GM19099 (cell line): Measurements from ENCODE around the gene MAML3.

Experiments
- POLR2A ChIP-seq: IDR thresholded peaks from 3 replicates; pipeline ENCODE4 v1.6.1; 2011; ENCODE audit warnings: low read depth; ENCODE audit not compliant: insufficient read length; ENCODE audit errors: extremely low read depth

Gene MAML3

DNA sequence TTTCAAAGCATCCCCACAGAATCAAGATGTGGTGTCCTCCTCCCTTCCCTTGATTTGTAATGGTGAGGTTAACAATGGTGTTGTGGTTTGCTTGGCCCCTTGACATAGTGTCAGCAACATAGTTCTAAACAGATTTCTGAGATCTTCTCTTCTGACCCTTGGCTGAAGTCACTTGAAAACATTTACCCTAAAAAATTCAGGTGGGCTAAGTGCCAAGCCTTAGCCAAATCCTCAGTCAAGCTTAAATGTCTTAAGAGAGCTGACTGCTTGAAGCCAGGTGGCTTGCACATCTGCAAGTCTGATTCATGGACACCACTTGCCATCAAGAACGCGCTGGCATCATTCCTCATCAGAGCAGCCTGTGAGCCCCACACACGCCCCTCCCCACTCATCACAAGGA is 315.2 kb downstream of the MAML3 start:
- no peak for TF ChIP-seq POLR2A

DNA sequence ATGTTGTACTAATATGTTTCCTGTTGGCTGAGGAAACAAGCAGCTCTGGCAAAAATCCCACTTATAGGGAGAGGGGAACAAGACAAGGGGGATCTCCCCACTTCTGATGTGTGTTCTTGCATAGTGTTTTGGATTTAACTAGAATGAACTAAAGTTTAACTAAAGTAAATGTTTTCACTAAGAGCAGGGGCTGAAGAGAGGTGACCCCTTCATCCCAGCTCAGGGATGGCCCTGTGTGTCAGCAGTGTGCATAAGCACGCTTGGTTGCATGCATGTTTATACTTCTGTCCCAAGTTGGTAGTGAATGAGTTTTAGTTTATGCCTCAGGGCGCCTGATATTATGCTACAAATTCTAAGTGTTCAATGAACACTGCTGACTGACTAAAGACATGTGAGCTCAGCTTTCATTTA is 319.0 kb downstream of the MAML3 start:
- no peak for TF ChIP-seq POLR2A

DNA sequence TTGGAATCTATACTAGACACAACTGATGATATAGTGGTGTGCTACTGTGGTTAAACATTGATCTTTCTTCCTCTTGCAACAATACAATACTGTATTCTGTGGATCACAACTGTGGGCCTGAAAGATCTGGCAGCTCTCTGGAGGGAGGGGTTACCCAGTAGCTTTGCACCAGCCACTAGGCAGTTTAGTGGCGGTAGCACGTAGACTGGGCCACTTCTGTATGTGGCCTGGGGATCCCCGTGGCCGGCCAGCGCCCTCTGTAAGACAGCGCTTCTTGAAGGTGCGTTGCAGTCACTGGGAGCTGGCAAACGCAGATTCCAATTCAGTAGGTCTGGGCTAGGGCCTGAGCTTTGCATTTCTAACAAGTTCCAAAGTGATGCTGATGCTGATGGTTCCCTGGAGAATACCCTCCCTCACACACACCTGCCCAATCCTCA is 319.7 kb downstream of the MAML3 start:
- no peak for TF ChIP-seq POLR2A

DNA sequence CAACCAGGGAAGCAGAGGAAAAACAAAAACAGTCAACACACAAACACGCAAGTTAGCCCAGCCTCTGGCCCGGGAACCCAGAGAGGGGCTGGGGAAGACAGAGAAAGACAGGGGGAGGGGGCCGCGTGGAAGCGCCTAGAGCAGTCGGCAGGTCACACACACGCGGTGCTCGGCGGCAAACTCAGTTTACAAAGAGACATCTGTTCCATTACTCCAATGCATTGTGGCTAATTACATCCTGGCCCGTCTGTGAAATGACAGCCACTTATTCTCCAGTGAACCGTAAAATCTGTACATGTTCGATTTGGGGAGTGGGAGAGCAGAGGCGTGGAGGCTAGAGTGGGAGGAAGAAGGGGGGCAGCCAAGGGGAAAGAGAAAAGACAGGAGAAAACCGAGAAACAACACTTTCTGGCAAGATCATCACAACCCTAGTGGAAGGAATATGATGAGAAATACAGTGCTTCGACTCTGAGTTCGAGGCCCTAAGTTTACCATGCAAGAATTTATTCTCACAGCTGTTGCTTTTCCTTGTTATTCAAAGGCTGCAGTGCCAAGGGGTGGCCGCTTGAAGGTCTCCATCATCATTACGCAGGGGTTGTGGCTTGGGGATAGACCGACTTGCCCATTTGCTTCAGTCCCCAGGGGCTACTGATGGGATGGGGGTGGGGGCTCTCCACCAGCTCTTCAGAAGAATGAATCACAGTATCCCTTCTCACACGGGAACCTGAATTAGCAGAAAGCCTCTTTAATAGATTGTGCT is 320.7 kb downstream of the MAML3 start:
- no peak for TF ChIP-seq POLR2A

DNA sequence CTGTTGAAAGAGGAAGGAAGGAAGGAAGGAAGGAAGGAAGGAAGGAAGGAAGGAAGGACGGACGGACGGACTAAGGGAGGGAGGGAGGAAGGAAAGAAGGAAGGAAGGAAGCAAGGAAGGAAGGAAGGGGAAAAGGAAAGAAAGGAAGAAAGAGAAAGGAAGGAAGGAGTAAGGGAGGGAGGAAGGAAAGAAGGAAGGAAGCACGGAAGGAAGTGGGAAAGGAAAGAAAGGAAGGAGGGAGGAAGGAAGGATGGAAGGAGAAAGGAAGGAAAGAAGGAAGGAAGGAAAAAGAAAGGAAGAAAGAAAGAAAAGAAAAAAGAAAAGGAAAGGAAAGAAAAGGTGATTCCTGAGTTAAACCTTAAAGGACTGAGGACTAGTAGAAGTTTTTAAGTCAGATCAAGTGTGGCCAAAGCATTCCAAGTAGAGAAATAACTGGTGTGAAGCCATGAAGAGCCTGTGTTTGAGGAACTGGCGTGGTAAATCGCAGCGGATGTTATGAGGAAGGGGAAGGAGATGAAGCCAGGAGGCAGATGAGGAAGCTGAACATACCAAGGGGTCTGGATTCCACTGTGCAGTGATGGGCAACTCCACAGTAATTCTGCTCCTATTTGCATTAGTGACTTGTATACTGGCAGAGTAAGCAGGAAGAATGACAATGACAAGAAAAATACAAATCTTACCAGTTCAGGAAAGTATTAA is 324.9 kb downstream of the MAML3 start:
- TF ChIP-seq POLR2A, result no peak

DNA sequence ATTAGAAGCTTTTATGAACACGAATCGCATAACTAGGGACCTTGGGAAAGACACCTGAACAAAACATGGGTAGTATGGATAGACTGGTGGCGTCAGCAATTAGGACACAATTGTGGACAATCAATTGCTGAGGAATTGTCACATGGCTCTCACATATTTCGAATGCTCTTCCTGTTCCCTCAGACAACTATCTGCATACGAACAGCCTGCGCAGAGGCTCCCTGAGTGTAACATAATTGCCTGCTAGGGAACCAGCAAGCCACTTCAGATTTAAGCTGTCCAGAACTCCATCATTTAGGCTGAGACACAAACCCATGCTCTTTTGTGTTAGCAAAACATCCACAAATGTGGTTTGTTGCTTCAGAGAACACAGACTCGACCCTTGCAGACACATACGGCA is 327.6 kb downstream of the MAML3 start:
- no peak for TF ChIP-seq POLR2A

DNA sequence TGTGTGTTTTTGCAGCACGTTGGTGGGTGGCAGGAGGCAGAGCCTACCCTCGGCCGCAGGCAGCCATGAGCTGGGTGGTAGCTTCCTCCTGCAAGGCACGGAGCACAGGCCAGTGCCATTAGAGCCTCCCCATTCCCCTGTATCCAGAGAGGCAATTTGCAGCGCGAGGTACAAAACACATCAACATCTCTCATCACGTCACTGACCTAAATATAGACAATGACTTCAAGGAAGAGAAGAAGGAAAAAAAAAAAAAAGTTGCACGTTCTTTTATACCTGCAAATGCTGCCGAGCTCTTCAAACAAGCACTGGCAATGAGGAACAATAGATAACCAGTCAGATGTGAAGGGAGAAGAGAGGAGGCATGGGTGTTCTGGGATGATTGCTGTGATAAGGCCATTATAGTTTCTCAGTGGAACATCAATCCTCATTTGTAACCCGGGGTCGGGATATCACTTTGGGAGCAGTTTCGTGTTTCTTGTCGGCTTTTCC is 328.4 kb downstream of the MAML3 start:
- TF ChIP-seq POLR2A, result no peak

DNA sequence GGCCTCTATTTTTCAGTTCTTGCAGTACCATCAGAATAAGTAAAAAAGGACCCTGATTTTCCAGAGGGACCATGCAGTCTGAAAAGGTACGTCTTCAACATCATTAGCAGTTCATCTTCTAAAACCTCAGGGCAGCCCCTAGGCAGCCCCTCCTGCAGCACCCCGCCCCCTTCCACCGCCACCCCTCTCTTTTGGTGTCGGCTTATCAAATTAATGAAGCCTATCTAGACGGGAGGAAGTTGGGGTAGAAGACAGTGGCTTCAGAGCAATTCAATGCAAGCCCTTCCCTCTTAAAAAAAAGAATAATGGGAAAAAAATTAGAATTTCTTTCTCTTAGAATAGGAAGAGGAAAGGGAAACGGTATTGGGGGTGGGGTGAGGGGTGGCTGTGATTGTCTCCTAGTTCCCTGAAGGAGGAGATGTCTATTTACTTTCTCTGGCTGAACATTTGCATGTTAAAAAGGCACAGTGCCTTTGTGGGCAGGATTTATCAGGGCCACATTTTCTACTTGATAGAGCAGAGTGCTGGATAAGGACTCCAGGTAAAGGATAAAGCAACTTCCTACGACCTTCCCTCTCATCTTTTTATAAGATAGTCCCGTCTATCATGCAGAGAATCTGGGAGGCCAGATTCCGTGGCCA is 329.0 kb downstream of the MAML3 start:
- TF ChIP-seq POLR2A, result no peak

DNA sequence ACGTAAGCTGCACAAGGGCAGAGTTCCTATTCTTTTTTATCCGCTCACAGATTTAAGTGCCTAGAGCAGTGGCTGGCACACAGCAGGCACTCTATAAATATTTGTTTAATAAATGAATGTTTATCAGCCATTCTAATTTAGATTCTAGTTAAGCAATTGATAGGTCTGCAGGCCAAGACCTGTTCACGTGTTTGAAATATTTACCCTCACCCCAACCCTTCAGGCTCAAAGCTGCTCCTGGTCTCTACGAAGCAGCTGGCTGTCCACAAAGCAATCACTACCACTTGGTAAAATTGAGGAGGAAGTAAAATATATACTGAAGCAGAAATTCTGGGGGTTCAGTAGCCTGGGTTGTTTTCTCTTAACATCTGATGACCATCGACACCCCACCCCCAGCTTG is 330.2 kb downstream of the MAML3 start:
- no peak for TF ChIP-seq POLR2A

DNA sequence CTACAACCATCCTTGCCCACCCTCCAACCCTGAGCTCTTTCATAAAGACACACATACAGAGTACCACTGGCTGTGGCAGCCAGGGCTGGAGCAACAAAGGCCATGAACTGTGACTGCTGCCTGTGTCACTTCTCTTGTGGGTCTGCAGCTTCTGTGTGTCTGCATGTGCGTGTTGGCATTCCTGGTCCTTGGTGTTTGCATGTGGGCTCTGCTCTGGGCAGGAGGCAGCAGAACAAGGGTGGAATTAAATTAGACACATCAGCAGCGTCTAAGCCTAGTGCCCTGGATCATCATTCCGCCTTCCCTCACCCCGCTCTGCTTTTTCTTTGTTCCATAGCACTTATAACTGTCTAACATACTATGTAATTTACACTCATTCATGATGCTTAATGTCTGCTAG is 330.6 kb downstream of the MAML3 start:
- no peak for TF ChIP-seq POLR2A

DNA sequence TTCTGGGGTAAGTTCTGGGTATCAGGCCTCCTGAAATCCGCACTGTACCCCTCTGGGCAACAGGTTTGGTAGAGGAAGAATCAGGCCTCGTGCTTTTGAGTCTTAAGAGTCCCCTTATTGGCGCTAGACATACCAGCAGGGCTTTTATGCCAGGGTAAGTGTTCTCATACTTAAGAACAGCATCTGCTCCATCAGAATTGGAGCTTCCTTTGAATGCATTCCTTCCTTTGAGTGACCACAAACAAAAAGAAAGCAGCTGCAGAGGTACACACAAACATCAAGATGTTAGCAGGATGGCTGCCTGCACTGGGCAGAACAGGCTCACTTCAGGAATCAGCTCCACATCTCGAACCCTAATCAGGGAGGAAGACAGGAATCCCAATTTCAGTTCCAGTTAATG is 331.6 kb downstream of the MAML3 start:
- no peak for TF ChIP-seq POLR2A

DNA sequence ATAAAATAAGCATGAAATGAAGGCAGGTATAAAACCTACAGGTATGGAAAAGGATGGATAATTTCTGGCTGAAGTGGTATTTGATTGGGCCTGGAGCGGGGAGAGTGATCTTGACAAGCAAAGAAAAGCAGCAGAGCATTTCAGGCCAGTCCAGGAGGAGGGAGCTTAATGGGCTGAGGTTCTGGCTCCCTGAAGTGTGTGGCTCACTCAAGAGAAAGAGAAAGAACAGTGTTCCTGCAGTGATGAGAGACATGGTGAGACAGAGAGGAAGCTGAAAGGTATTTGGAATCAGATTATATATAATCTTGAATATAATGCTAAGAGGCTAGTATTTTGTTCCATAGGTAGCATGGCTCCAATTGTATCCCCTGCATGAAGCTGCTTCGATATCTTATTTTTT is 334.9 kb downstream of the MAML3 start:
- no peak for TF ChIP-seq POLR2A

DNA sequence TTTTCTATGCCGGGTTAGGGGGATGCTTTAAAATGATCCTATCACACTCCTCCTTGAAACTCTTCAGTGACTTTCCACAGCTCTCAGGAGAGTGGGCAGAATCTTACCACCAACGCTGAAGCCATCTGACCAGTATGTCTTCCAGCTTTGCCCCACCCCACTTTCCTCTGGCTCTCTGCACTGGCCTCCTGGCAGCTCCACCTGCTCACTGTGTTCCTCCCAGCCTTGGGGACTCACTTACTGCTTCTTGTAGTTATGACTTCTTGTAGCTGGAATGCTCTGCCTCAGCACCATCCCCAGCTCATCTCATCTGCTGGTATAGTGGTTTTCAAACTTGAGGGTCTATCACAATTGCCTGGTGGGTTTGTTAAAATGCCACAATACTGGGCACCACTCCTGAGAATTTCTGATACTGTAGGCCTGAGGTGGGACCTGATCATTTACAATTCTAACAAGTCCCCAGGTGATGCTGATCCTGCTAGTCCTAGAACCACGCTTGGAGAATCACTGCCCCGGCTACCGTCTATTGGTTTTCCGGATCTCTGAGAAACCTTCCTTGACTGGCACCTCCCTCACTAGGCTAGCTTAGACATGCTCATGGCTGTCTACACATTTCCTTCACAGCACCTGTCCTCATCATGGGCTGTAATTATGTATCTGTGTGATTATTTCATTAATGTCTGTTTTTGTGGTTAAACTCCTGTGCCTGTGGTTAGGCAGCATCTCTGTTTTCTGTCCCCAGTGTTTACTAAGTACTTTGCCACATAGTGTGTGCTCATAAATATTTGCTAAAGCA is 336.1 kb downstream of the MAML3 start:
- no peak for TF ChIP-seq POLR2A

DNA sequence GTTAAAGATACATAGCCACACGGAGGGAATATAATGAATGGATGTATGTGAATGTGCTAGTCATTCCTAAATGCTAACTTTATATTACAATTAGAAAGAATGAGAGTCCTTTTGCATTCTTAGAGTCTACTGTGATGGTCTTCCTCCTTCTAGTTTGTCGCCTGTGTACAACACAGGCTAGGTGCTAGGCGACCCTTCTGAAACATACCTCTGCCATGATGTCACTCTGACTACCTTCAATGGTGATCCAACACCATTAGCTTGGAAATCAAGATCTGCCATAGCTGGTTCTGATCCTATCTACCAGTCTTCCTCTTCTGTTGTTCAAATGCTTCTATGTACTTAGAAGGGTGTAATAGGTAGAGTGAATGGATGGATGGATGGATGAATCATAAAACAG is 337.1 kb downstream of the MAML3 start:
- TF ChIP-seq POLR2A, result no peak
